BJ (cell line): ENCODE data around the gene NDP. TPM values are rescaled to one million over a fixed set of nuclear protein-coding genes. Genes with fewer than 3 reads are reported as not detected.
"Not testable (repeated sequence)": the region's sequence is repeated elsewhere in the genome, so short reads cannot be mapped to it uniquely, and the experiment has no call there.

ENCODE experiments used
- CTCF ChIA-PET: fragments of 350-600 bp; formaldehyde crosslinking; extraction: SDS; loops from one replicate; lab custom pipeline; 2021; ENCODE audit warnings: antibody characterized with exemption, inconsistent platforms; lab: Yijun Ruan, JAX
- POLR2A ChIA-PET: fragments of 300-600 bp; sonication (Branson Sonifier 250); formaldehyde crosslinking; extraction: SDS; loops from one replicate; lab custom pipeline; 2021; ENCODE audit warnings: antibody characterized with exemption; lab: Charles Lee
- DNase-seq: peaks from one replicate; pipeline ENCODE4 v3.0.0-alpha.2; 2011; ENCODE audit warnings: low read depth
- H3K27me3 ChIP-seq: 2 replicates; pipeline ENCODE4 v1.6.0; 2011; ENCODE audit warnings: low read length; ENCODE audit not compliant: control insufficient read depth, insufficient read depth
- H3K36me3 ChIP-seq: 2 replicates; pipeline ENCODE4 v1.5.1; 2011; ENCODE audit warnings: low read length; ENCODE audit not compliant: control insufficient read depth, insufficient read depth
- H3K4me3 ChIP-seq: 2 replicates; pipeline ENCODE4 v1.5.1; 2011; ENCODE audit warnings: low read depth, mild to moderate bottlenecking, control low read depth, low read length
- CTCF ChIP-seq: IDR thresholded peaks from 2 replicates; pipeline ENCODE4 v1.5.1; 2011; ENCODE audit warnings: low read depth, mild to moderate bottlenecking, control low read depth, inconsistent platforms, low read length, moderate library complexity; ENCODE audit not compliant: insufficient read depth
- polyA plus RNA-seq: library from polyadenylated mRNA; depleted of rRNA; stranded (reverse); fragments of >200 nt; gene quantifications from 2 replicates; pipeline ENCODE4 v1.2.3, GENCODE V29; 2011

NDP gene
- polyA plus RNA-seq, 1 experiment, result not detected

GRCh38 chrX:43939187-43939926, 33.8 kb downstream of the NDP start:
- Histone ChIP-seq H3K36me3 (no peaks in the 10 kb centered on the region), H3K27me3 (no peaks in the 10 kb centered on the region), H3K4me3 (no peak overlapping the region)
- DNase-seq, result no peak
- TF ChIP-seq CTCF, result no peak
- ChIA-PET CTCF (interaction anchor here (0.7 to 1.3 kb wide), 2 partner anchors 9 to 104 kb away, joined by 3 to 4 read pairs; no protein-coding TSS in a partner anchor), POLR2A (no interaction called here)

DNA sequence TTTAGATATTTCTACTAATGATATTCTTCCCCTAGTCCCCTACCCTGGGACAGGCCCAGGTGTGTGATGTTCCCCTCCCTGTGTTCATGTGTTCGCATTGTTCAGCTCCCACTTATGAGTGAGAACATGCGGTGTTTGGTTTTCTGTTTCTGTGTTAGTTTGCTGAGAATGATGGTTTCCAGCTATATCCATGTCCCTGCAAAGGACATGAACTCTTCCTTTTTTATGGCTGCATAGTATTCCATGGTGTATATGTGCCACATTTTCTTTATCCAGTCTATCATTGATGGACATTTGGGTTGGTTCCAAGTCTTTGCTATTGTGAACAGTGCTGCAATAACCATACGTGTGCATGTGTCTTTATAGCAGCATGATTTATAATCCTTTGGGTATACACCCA, 51.2 kb downstream of the NDP start:
- DNase-seq, H3K4me3 ChIP-seq, POLR2A ChIA-PET, CTCF ChIA-PET, H3K36me3 ChIP-seq, H3K27me3 ChIP-seq: not testable (repeated sequence)

GRCh38 chrX:43910772-43911171, 62.4 kb downstream of the NDP start:
- POLR2A ChIA-PET, CTCF ChIA-PET, H3K36me3 ChIP-seq, H3K4me3 ChIP-seq, H3K27me3 ChIP-seq, DNase-seq: not testable (repeated sequence)

- no peak for DNase-seq
- H3K4me3 ChIP-seq, result no peak overlapping the region
- H3K27me3 ChIP-seq, result no peaks in the 10 kb centered on the region
- ChIA-PET CTCF (no interaction called here), POLR2A (no interaction called here)
- no peak for TF ChIP-seq CTCF
- H3K36me3 ChIP-seq, result no peaks in the 10 kb centered on the region
Measured at GRCh38 chrX:43910012-43910411, 63.2 kb downstream of the NDP start.

- DNase-seq, result no peak
- Histone ChIP-seq H3K4me3 (no peak overlapping the region), H3K27me3 (no peaks in the 10 kb centered on the region), H3K36me3 (no peaks in the 10 kb centered on the region)
- ChIA-PET CTCF (no interaction called here), POLR2A (no interaction called here)
- no peak for TF ChIP-seq CTCF
Measured at GRCh38 chrX:43909141-43909540, 64.0 kb downstream of the NDP start.

DNA sequence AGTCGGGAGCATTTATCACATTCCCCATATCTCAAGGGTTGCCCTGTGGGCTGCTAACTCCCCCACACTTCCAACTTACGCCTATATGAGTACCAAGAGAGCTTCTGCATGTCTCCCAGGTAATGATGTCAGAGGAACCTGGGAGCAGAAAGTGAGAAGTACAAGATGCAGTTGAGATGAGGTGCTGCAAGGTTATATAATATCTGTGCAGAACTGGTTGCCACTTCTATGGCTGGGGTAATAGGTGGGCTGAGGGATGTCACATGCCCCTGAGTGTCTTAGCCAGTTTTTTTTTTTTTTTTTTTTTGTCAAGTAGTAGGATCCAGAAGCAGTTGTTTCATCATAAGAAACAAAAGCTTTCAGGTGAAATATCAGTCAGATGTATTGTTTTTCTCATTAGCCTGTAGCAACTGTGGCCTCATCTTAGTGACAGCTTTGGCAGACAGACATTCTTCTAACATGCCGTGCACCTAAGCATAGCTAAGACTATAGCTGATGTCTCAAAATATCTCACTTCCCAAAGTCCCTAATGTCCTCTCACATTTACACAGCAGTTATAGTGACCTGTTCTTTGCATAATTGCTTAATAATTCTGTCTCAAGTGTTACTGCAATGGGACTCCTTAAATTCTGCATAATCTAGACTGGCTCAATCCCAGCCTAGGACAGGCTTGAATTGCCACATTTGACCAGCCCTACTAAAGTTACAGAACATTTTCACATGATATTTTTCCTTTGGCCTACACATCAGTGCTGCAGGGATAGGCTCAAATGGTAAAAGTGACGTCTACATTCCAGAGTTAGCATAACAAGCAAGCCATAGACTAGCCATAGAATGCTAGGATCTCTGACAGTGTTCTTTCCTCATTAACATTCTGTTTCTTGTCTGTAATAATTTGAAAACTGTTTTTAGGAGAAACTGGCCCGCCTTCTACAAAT, 73.0 kb downstream of the NDP start:
- no peak for DNase-seq
- no peak for TF ChIP-seq CTCF
- ChIA-PET CTCF (no interaction called here), POLR2A (no interaction called here)
- H3K27me3 ChIP-seq, result no peaks in the 10 kb centered on the region
- H3K4me3 ChIP-seq, result no peak overlapping the region
- H3K36me3 ChIP-seq, result no peaks in the 10 kb centered on the region
